DND-41 (cell line): Measurements from ENCODE around the gene TGFBR2.

Experiments
- EZH2 ChIP-seq: IDR thresholded peaks from 3 replicates; pipeline ENCODE4 v1.6.1; 2012; ENCODE audit warnings: borderline replicate concordance, low read depth, mild to moderate bottlenecking, moderate library complexity, low read length, inconsistent platforms; ENCODE audit not compliant: severe bottlenecking
- TF ChIP-seq, protein P1 (sequence below): IDR thresholded peaks from 2 replicates; pipeline ENCODE4 v1.5.1; 2012; ENCODE audit warnings: borderline replicate concordance, low read length, moderate library complexity, mild to moderate bottlenecking; ENCODE audit not compliant: poor library complexity, severe bottlenecking; ENCODE audit errors: extremely low read depth

DNA sequence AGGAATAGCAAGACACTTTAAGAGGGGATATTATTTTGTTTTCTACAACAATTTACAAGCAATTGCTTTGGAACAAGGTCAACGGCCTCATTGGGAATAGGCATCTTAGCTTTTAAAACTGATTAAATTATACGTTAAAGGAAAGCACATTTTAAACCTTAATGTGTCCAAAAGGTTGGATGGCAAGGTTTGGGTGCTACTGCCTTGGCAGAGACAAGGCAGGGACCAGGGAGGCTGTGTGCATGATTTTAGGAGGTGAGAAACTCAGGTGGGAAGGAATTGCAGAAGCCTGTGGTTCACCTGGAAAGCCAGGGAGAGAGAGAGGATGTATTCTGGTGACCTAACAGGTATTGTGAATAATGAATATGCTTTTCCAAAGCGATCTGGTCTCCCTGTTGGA is 54.3 kb downstream of the TGFBR2 start:
- TF ChIP-seq, protein P1, sequence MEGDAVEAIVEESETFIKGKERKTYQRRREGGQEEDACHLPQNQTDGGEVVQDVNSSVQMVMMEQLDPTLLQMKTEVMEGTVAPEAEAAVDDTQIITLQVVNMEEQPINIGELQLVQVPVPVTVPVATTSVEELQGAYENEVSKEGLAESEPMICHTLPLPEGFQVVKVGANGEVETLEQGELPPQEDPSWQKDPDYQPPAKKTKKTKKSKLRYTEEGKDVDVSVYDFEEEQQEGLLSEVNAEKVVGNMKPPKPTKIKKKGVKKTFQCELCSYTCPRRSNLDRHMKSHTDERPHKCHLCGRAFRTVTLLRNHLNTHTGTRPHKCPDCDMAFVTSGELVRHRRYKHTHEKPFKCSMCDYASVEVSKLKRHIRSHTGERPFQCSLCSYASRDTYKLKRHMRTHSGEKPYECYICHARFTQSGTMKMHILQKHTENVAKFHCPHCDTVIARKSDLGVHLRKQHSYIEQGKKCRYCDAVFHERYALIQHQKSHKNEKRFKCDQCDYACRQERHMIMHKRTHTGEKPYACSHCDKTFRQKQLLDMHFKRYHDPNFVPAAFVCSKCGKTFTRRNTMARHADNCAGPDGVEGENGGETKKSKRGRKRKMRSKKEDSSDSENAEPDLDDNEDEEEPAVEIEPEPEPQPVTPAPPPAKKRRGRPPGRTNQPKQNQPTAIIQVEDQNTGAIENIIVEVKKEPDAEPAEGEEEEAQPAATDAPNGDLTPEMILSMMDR: no peak
- no peak for TF ChIP-seq EZH2
